BE2C (cell line): Measurements from ENCODE around the gene SIRPB2.

Source experiments
- DNase-seq: peaks from one replicate; pipeline ENCODE4 v3.0.0-alpha.2; 2020
- H3K27me3 ChIP-seq: fragments of 250-450 bp; sonication (Bioruptor Pico); 2 replicates; pipeline ENCODE4 v1.5.1; 2020; ENCODE audit warnings: mild to moderate bottlenecking
- H3K36me3 ChIP-seq: fragments of 250-450 bp; sonication (Bioruptor Pico); 2 replicates; pipeline ENCODE4 v1.5.1; 2020; ENCODE audit warnings: mild to moderate bottlenecking
- H3K4me1 ChIP-seq: fragments of 250-450 bp; sonication (Bioruptor Pico); 2 replicates; pipeline ENCODE4 v1.5.1; 2020
- H3K4me3 ChIP-seq: 2 replicates; pipeline ENCODE4 v1.5.1; 2011; ENCODE audit warnings: low read depth, low read length
- H3K9me3 ChIP-seq: fragments of 250-450 bp; sonication (Bioruptor Pico); 2 replicates; pipeline ENCODE4 v1.5.1; 2020
- TF ChIP-seq, protein P1 (sequence below): IDR thresholded peaks from 2 replicates; pipeline ENCODE4 v1.5.1; 2012; ENCODE audit warnings: mild to moderate bottlenecking, low read depth, low read length

SIRPB2 gene

DNA sequence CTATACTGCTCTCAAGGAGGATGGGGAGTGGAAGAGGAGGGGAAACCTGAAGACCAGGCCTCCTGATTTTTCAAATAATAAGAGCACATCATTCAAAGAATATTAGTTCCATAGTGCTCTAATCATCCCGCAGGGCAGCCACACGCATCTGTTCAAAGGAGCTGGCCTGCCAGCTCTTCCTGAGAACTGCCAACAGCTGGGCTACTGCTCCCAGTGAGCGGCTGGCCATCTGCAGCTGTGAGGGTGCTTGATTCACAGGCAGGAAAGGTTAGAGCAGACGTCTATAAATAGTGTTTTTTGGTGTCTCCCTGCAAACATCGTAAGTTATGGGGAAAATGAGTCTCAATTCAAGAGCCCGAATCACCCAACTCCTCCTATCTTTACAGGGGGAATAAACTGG, 41.9 kb downstream of the SIRPB2 start:
- TF ChIP-seq, protein P1, sequence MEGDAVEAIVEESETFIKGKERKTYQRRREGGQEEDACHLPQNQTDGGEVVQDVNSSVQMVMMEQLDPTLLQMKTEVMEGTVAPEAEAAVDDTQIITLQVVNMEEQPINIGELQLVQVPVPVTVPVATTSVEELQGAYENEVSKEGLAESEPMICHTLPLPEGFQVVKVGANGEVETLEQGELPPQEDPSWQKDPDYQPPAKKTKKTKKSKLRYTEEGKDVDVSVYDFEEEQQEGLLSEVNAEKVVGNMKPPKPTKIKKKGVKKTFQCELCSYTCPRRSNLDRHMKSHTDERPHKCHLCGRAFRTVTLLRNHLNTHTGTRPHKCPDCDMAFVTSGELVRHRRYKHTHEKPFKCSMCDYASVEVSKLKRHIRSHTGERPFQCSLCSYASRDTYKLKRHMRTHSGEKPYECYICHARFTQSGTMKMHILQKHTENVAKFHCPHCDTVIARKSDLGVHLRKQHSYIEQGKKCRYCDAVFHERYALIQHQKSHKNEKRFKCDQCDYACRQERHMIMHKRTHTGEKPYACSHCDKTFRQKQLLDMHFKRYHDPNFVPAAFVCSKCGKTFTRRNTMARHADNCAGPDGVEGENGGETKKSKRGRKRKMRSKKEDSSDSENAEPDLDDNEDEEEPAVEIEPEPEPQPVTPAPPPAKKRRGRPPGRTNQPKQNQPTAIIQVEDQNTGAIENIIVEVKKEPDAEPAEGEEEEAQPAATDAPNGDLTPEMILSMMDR = no peak
- no peaks in the 10 kb centered on the region for H3K27me3 ChIP-seq
- H3K4me3 ChIP-seq = no peak overlapping the region
- no peaks in the 10 kb centered on the region for H3K9me3 ChIP-seq
- DNase-seq = no peak
- peaks cover 32% of the 10 kb centered on the region for H3K36me3 ChIP-seq
- H3K4me1 ChIP-seq = no peaks in the 10 kb centered on the region

DNA sequence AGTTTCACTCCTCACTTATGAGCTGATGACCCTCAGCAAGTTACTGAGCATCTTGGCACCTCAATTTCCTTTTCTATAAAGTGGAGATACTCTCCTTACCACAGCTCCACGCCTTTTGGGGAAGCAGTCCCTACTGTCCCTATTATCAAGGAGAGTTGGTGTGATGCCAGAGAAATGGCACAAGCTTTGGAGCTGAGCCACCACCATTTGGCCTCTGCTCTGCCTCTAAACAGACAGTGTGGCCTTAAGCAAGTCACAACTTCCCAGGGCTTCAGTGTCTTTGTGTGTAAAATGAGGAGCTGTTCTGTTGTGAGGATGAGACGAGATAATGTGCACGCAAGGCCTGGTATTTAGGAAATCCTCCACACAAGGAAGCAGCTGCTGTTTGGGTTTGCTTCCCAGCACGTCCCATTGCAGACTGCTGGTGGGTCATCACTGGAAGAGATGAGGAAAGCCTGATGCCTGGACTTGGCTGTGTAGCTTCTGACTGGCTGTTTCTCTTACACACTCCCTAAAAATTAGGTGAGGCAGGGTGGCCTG, 43.1 kb downstream of the SIRPB2 start:
- H3K36me3 ChIP-seq = peaks cover 31% of the 10 kb centered on the region
- TF ChIP-seq, protein P1 = no peak
- H3K27me3 ChIP-seq = no peaks in the 10 kb centered on the region

DNA sequence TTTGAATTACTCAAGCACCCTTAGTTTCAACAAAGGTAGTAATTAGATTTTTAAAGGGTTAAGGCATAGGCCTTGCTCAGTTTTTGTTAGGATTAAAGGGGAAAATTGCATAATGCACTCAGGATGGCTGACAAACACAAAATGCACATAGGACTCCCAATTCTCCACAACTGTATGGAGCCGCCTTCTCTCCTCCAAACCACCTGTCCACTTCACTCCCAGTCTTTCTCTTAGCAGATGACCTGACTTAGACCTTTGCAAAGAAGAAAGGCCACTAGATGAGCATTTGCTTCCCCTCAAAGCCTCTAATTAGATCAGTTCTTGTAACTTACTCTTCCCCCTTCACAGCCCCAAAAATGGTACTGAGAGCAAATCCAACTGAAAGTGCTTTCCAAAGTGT, 44.7 kb downstream of the SIRPB2 start:
- no peak for DNase-seq
- no peak overlapping the region for H3K4me3 ChIP-seq
- no peaks in the 10 kb centered on the region for H3K9me3 ChIP-seq
- peaks cover 15% of the 10 kb centered on the region for H3K36me3 ChIP-seq
- TF ChIP-seq, protein P1 = no peak
- H3K27me3 ChIP-seq = no peaks in the 10 kb centered on the region
- H3K4me1 ChIP-seq = no peaks in the 10 kb centered on the region

More for the DNA sequence above, 43.1 kb downstream of the SIRPB2 start:
- DNase-seq = no peak
- no peaks in the 10 kb centered on the region for H3K9me3 ChIP-seq
- H3K4me1 ChIP-seq = no peaks in the 10 kb centered on the region
- H3K4me3 ChIP-seq = no peak overlapping the region

DNA sequence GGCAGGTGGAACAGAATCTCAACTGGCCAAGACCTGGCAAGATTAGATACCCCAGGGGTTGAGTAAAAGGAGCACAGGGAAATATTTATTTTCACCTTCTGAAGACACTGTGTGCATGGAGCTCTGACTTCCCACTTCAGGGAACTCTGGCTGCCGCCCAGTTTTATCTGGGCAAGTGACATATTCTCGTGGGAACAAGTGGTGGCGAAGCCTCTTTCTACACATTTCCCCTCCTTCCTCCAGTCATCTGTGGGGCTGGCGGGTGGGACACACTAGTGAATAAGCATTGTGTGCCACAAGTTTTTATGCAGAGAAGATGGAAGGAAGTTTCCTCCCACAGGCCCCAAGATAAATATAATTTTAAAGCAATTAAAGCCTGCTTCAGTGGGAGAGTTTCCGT, 48.1 kb downstream of the SIRPB2 start:
- Histone ChIP-seq H3K4me3 (no peak overlapping the region), H3K27me3 (no peaks in the 10 kb centered on the region), H3K9me3 (no peaks in the 10 kb centered on the region), H3K36me3 (peaks cover 3% of the 10 kb centered on the region; the same call in 1 of the 2 replicates), H3K4me1 (no peaks in the 10 kb centered on the region)
- DNase-seq = no peak
- TF ChIP-seq, protein P1 = no peak

DNA sequence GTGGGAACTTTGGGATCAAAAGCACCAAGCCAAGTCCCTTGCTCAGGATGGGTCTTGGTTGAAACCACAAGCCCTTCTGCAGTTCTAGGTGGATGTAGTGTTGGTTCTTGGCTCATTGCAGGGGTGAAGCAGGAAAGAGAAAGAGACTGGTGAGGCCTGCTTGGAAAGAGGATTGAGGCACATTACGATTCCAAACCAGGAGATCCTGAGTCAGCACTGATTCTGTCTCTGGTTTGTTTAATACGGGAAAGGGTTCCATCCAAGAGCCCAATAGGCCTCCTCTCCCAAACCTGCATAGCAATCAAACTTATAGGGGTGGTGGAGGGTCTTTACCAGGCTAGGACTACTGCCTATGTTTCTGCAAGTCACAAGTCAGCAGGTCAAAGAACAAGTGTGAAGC, 48.9 kb downstream of the SIRPB2 start:
- no peaks in the 10 kb centered on the region for H3K27me3 ChIP-seq
- H3K9me3 ChIP-seq = no peaks in the 10 kb centered on the region
- no peak overlapping the region for H3K4me3 ChIP-seq
- H3K36me3 ChIP-seq = peaks cover 3% of the 10 kb centered on the region; the same call in 1 of the 2 replicates
- no peaks in the 10 kb centered on the region for H3K4me1 ChIP-seq
- TF ChIP-seq, protein P1 = no peak
- DNase-seq = no peak

DNA sequence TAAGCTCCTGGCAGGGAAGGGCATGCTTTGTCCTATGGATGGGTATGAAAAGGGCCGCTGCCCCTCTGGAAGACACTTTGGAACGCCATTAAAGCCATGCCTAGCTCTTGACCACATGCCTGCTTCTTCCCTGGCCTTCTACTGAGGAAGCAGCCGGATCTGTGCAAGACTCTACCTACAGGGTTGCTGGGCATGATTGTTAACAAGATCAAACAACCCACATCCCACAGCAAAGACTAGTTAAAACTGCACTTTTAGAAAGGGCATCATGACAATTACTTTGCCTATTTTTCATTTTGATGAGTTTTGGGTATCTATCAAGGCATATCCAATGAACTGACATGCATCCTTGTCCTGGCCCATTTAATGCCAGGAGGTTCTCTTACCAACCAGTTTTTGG, 50.1 kb downstream of the SIRPB2 start:
- no peaks in the 10 kb centered on the region for H3K4me1 ChIP-seq
- H3K9me3 ChIP-seq = no peaks in the 10 kb centered on the region
- H3K36me3 ChIP-seq = peaks cover 3% of the 10 kb centered on the region; the same call in 1 of the 2 replicates
- TF ChIP-seq, protein P1 = no peak
- H3K27me3 ChIP-seq = no peaks in the 10 kb centered on the region
- no peak overlapping the region for H3K4me3 ChIP-seq
- DNase-seq = no peak
